T follicular helper cell (primary cell): ENCODE results near the gene SPATS2L.

Source experiments
- DNase-seq: peaks from one replicate; pipeline ENCODE4 v3.0.0-alpha.2; 2020; ENCODE audit warnings: low read depth

The SPATS2L gene

DNA sequence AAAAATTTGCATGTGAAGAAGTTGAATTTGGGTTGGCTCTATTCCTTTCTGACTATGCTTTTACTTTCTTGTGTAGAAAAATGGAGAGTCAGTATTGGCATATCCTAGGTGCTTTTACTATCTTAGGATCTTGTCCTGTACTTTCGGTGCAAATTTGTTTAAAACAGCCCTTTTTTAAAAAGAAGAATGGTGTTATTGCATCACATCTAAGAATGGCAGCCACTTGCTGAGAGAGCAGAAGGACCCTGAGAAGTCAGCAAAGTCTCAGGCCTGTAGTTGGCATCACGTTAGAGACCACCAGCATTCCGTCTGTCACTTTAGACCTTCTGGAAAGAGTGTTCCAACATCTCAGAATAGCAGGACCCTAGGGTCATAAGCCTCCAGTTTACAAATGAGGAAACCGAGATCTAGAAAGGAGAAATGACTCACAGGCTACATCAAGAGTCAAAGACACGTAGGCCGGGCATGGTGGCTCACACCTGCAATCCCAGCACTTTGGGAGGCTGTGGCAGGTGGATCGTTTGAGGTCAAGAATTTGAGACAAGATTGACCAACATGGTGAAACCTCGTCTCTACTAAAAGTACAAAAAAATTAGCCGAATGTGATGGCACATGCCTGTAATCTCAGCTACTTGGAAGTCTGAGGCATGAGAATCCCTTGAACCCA lies 42.5 kb downstream of the SPATS2L start:
- no peak for DNase-seq

DNA sequence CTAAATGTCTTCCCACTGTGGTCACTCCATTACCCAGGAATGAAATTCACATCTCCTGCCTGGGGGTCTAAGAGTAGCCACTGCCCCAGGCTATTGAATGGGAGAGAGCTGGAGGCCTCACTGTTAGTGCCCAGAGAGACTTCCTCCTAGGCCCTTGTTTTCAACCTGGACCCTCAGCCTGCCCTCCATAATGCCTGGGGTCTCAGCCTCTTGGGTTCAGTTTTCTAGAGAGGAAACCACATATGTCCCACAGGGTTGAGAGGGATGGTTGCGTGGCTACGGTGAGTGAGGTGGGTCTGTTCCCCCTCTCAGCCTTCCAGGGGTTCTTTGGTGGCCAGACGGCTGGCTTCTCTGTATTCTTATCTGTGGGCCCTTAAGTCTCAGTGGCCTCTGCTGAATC lies 43.4 kb downstream of the SPATS2L start:
- no peak for DNase-seq

DNA sequence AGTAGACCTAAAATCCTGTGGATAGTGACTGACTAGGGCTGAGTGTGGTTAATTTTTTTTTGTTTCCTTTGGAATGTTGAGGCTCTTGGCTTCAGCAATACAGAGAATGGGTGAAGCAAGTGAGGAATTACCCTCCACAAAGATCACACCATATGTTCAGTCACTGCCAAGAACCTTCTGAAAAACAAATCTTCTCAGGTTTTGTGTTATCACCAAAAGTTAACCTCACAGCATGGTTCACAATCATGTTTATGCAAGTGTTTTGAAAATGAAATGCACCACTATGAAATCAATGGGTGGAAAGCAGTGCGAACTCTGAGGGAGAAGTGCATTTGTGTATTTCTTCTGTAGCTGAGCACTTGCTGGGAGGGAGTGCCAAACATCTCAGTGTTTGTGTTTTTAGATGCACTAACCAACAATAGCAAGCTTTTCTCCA lies 44.4 kb downstream of the SPATS2L start:
- no peak for DNase-seq

DNA sequence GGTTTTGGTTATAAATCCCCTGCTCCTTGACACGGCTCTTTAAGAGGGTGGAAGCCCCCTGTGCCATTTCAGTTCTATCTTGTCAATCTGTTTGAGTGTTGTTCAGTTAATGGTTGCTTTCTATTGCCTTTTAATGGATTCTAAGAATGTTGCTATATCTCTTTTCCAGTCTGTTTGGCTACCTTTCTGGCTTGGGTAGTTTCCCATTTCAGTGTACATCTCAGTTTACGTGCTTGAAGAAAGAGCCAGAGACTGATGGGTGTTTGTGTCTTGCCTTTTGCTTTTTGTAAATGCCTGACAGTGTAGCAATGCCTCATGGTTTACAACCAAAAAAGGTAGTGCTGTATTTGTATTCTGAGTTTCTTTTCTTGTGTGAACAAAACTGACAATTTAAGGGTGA lies 45.3 kb downstream of the SPATS2L start:
- no peak for DNase-seq

DNA sequence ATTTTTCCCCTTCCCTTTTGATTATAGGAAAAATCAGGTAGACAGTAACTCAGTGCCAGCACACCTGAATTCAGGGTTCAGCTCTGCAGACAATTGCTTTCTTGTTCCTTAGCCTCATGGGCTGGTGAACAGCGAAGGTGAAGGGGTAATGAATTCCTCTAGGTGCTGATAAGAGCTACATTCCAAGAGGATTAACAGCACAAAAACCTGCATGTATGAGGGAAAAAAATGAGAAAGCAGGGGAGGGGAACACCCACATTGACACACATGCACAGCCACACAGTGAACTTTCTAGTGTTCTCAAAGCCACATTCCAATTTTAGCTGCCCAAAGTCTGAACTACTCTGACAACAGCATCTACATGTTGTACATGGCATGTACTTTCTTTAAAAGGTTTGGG lies 46.1 kb downstream of the SPATS2L start:
- DNase-seq = no peak

DNA sequence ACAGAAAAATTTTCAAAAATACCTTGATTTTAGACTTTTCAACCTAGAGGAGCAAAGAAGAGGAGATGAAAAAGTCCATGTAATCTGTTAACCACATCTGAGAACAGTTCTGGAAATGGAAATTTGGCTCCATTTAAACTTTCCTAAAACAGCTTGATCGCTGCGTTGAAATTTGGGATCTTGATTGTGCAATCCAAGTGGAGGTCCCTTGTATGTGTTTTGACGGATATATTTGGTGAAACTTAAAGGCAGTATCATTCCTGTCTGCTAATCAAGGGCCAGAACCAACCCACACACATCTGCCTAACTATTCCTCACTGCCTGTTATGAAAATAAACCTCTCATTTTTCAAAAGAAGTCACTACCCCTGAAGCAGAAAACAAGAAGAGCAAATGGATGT lies 46.6 kb downstream of the SPATS2L start:
- no peak for DNase-seq

DNA sequence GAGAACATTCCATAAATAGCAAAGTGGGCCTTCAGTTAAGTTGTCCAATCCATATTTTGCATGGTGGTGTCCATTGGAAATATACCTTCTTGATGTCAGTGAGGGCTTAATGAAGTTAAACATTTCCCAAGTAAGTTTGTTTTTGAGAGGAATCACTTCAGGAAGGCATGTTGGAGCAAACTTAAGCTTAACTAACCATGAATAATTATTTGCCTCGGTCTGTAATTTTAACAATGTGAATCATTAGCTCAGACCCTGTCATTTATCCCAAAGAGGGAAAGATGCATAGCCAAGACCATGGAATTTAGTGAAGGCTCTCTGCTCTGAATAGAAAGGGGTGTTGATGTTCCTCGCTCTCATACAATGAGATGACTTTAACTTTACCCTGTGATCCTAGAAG lies 47.4 kb downstream of the SPATS2L start:
- no peak for DNase-seq

DNA sequence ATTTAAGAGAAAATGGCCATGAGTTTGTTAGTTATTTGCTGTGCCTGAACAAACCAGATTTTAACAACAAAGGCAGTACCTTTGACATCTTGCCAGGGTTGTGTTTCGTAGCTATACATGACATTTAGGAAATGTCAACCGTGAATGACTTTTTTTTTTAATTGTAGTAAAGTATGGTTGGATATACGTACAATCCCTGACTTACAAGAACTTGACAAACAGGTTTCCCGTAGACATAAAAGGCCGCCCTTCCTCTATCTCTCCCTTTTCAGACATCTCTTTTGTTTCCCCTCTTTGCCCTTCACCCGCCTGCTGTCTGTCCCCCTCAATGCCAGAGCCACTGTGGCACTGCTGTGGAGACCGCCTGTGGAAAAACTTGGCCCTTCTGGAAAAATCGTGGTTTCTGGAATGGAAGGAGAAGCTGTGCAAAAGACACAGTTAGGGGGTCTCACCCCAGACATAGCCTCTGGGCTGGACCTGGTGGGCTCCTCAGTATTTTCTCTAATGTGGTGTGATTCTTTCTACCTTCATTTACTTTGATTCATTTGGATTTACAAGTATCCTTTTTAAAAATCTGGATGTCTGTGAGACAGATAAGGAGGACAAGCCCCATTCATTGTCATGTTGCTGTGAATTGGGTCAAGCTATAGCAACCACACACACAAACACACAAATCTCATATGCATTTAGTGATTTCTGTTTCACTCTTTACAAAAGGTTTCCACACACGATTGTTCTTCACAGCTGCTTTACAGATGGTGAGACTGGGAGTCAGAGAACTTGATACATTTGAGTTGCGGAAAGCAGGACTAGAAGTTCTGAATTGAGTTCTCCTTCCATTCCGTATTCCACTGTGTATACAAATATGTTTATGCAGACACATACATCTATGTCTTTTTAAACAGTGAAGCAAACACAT lies 48.6 kb downstream of the SPATS2L start:
- DNase-seq = no peak

DNA sequence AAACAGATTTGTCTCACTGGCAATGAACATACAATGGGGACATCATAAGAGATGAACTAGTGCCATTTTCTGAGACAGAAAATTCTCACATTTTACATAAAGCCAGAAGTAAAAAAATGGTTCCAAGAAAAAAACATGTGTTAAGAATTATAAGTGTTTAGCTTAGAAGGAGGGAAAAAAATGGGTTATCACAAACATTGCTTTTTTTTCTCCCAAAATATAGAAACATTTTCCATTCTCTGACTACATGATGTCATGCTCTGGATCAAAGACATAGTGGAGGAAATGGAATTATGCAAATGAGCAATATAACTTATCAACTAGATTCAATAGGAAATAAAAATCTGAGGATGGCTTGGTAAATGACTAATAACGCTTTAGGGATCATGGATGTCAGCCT lies 49.8 kb downstream of the SPATS2L start:
- no peak for DNase-seq

DNA sequence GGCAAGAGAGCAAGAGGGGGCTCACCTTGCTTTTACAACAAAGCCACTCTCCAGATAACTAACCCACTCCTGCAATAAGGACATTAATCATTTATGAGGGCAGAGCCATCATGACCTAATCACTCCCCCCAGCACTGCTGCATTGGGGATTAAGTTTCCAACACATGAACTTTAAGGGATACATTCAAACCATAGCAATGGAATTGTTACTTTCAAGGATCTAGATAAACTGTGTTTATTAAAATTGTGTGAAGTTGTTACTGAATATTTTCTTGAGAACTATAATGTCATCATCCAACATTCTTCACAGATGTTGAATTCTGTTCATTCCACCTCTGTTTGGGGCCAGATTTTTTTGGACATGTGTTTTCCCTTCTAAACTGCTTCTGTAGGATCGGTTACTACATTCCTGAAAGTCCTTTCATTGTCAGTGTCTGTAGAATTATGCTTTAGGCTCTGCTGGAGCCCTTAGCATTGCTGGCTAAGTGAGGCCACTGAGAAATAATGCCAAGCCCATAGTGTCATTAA lies 50.4 kb downstream of the SPATS2L start:
- no peak for DNase-seq

DNA sequence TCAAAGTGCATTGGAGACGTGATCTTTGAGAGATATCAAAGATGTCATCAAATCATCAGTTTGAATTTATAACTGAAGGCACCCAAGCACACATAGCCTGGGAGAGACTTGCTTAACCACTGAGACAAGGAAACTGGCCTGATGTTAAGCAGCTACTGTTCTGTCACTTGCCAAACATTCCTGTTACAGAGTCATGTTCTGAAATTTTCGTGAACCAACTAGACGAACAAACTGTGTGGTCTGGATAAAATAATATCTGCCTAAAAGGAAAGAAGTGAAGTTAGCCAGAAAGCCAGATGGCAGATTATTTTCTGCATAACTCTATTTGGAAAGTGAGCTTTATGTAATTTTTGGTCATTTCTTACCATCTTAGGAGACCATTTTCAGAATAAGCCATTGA lies 51.4 kb downstream of the SPATS2L start:
- no peak for DNase-seq

DNA sequence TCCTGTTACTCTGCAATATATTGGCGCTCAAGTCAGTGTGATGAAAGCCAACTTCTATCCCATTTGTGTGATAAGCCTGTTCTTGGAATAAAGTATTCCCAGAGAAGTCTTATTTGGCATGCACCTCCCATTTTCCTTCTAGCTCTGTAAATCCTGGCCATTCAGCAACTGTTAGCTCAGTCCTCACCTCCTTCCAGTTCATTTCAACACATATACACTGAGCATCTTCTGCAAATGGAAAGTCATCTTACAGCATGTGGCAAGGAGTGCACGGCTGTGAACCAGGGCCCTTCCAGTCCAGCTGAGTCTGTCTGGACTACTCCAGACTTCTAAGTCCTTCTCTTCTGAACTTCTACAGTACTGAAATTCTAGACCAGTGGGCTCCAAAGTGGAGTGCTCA lies 53.1 kb downstream of the SPATS2L start:
- DNase-seq = no peak

DNA sequence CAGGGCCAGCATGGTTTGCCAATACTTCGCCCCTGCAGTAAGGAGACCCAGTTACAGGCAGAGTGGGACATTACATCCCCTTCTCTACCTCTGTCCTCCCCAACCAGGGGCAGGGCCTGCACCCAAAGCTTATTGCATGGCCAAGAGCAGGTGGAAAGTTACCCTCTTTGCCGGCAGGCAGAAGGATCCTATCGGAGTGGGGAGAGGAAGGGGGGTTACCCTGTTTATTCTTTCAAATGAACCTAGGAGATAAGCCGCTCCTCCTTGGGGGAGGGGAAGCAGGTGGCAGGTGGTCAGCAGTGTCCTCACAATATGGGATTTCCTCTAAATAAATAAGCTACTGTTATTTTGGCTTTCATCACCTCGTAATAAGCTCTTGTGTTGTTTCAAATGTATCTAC lies 53.9 kb downstream of the SPATS2L start:
- no peak for DNase-seq

DNA sequence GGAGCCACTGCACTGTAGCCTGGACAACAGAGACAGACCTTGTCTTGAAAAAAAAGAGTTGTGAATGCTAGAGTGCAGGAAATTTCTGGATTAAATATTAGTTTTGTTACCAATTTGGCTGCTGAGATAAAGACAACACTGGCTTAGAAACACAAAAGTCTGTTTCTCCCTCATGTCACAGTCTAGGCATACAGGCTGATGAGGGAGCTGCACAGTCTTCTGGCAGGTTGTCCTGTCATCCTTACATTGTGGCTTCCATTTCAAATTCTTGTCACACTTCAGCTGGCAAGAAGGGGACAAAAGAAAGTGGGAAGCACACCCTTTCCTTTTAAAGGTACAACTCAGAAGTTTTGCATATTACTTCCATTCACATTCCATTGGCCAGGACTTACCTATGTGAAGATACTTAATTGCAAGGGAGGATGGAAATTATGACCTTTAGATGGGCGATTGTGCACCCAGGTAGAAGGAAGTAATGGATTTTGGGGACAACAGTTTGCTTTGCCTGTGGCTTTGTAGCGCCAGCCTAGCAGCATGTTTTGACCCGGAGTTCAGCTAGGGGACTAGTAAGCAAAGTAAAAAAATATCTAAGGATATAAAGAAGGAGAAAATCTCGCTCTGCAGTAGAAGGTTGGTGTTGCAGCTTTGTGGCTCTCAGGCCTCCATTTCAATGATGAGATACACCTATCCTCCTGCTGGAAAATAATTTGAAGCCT lies 55.9 kb downstream of the SPATS2L start:
- no peak for DNase-seq

DNA sequence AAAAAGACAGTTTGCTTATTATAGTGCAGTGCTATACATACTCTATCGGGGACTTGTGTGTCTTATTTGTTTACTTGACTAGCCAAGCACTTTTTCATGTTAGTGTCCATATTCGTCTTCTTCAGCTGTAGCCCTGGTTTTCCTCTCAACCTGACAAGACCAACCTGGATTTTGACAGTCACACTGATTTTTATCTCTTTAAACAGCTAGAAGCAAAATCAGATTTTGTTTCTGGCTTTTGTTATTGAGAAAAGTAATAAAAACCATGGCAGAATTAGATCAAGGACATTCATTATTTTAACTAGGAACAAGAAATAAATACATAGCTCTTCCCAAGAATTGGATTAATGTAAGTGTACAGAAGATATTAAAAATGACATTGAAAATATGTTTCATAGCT lies 56.8 kb downstream of the SPATS2L start:
- DNase-seq = no peak

DNA sequence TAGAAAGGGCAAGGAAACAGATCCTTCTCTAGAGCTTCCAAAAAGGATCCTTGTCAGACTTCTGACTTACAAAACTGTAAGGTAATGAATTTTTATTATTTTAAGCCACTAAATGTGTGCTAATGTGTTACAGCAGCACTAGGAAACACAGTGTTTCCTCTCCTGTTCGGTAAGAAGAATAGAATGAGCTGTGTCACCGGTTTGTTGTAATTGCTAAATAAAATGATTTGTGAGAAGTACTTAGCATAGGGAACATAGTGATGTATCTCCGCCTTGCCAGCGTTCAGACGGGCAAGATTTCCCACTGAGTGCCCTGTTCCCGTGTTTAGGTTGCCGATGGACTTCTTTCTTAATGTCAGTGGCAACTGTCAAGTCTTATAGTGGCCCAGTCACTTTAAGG lies 57.6 kb downstream of the SPATS2L start:
- DNase-seq = no peak

DNA sequence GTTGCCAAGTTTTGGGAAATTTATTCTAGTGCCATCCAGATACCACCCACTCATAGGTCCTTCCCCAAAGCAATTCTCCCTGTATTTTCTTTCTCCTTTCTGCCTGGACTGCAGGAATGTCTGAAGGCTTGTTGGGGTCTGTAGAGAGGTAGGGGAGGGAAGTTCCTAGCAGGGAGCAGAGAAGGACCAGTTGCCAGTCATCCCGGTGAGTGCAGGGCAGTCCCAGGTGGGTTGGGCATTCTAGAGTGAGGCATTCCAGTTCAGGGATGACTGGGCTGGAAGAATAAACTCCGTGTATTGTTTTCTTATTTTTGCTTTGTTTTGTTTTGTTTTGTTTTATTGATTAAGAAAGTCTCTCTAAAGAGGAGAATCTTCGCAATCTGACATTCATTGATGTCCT lies 58.1 kb downstream of the SPATS2L start:
- DNase-seq = no peak

DNA sequence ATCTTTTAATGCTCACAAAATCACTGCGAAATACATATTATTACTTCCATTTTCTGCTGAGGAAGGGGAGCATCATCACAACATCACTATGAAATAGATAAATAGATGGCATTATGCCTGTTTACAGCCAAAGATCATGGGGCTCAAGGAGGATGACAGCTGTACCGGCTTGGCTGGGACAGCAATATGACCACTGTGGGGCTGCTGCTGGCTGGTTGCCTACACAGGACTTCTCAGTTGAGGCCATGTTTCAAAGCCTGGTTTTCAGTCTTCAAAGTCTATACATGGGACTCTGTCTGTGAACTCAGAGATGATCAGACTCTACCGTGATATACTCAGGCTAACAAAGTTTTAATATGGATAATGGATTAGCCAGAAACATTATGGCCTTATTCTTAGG lies 58.7 kb downstream of the SPATS2L start:
- DNase-seq = no peak

DNA sequence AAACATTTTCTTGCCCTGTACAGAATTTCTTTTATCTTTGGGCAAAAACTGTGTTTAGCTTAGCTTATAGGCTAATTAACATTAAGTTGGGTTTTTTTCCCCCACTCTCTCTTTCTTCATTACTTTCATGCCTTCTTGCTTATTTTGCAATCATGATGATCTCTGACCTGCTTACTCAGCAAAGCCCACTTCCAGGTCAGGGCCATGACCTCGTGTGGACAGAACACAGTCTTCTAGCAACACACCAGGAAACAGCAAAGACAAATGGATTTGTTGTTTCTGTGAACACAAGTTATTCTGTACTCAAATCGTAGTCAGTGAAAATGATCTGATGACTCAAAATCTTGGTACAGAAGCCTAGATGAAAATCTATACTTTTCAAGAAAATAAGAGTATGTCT lies 60.7 kb downstream of the SPATS2L start:
- no peak for DNase-seq

DNA sequence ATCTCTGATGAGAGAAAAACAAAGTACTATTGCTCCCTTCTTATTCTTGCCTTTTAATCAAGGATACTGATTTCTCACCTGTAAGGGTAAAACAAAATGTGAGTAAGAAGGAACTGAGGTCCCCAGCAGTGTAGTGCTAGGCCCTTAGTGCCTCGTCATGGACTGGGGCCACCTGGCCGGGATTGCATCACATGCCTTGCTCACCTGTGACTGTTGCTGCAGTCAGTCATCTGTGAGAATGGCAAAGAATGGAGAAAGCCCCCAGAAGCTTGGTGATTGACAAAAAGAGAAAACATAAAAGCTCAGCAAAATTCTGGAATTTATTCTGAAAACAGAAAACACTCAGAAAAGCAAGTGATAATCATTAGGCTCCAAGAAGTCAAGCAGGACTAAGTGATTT lies 63.4 kb downstream of the SPATS2L start:
- DNase-seq = no peak

DNA sequence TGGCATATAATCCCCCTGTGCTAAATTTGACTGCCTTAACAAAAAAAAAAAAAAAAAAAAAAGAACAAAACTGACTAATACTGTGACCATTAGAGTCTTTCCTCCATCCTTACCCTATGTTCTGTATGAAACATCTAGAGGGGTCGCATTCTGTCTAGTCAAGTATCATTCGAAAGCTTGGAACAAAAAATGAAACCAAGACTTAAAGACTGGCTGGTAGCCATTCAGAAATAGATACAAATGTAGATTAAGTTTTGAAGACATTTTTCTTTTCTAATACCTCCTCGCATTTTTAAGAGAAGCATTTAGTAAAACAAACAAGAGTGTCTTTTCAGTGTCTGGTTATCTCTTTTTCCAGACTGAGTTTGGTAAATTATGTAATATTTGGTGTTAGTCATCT lies 66.7 kb downstream of the SPATS2L start:
- DNase-seq = no peak

DNA sequence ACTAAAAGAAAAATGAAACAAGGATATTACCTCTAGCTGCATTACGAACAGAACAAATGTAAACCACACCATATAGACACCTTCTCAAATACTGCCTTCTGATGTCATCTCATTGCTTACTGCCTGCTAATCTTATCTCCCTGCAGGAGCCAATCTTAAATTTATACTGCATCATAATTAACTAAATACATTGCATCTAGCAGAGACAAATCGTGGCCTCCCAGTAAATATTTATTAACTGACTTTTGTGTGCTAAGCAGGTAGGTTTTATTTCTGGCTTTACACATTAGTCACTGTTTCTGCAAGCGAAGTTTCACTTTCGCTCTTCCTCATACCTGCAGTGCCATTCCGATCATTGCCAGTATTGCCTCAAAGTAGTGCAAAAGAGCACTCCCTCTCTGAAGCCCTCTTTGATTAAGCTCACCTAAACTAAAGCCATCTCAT lies 67.5 kb downstream of the SPATS2L start:
- peak; percentile 6 for DNase-seq
